Stimulated activated CD8-positive, alpha-beta memory T cell treated with anti-CD3 and anti-CD28 coated beads, Interleukin-12 subunit alpha, Interleukin-12 subunit beta, amount 100 ng/mL, for 24 hours (primary cell): ENCODE data around the gene EXOC6B.

Source experiments
- DNase-seq: peaks from one replicate; pipeline ENCODE4 v3.0.0-alpha.2; 2020; ENCODE audit errors: extremely low read depth

Gene EXOC6B

GRCh38 chr2:72211777-72212485 lies 613.9 kb downstream of the EXOC6B start:
- DNase-seq: no peak

DNA sequence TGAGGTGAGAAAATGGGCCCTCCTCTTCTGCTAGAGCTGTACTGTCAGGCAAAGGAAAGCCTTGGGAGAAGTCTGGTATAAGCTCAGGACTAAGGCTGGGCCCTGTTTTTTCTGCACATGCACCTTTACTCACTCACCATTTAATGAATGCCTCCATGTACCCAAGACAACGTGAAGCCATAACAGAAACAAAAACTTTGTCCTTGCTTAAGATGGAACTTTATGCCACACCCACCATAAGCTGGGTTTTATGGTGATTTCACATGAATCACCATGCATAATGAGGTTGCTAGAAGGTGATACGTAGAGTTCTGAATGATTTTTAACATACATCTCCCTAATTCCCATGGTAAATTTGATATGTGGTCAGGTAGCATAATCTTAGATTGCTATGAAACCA lies 614.5 kb downstream of the EXOC6B start:
- DNase-seq: no peak

DNA sequence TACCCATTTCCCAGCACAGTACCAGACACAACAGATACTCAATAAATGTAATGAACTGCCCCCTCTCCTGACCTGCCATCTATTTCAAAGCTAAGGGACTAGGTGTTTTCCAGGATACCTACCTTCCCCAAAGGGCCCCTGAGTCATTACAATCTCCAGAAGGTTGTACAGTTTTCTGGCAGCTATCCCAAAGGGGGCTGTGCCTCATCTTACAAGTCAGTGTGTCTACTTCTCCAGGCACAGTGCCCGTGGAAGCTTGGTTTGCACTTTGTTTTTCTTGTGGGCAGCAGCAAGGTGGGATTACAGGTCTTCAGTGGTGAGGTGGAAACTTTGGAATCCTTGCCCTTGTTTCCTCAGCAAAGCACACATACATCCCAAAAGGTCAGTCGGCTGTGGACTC lies 615.4 kb downstream of the EXOC6B start:
- DNase-seq: no peak

GRCh38 chr2:72208225-72208624 lies 617.6 kb downstream of the EXOC6B start:
- DNase-seq: no peak

GRCh38 chr2:72207334-72207733 lies 618.5 kb downstream of the EXOC6B start:
- DNase-seq: no peak

- DNase-seq: no peak
Measured at GRCh38 chr2:72205504-72205881, 620.3 kb downstream of the EXOC6B start.

DNA sequence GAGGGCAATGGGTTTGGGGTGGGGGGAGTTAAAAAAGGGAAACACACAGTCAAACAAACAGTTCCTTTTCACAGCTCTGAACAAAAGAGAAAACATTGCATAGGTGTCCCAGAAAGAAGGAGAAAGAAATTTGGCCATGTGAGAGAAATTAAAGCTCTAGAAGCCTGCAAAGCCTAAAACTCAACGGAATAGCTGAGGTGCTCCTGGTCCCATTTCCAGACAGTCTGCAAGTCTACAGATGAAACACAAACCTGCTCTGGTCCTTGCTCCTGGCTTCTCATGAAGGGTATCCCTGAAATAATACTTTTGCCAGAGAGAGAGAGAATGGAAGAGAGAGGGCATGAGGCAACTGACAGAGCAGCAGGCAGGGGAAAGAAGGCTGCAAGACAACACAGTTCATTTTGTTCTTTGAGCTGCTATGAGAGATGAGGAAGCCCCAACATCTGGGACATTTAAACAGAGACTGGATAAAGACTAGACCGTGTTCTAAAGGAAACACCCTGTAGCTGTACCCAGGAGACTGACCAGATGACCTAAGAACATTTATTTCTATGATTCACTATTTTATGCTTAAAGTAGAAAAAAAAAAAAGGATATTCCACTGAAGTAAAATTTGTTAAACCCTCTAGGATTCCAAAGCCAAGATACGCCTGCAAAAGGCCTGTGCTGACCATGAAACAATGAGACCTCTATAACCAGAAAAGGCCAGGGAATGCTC lies 620.9 kb downstream of the EXOC6B start:
- no peak for DNase-seq

- DNase-seq: no peak
Measured at GRCh38 chr2:72204156-72204785, 621.6 kb downstream of the EXOC6B start.

DNA sequence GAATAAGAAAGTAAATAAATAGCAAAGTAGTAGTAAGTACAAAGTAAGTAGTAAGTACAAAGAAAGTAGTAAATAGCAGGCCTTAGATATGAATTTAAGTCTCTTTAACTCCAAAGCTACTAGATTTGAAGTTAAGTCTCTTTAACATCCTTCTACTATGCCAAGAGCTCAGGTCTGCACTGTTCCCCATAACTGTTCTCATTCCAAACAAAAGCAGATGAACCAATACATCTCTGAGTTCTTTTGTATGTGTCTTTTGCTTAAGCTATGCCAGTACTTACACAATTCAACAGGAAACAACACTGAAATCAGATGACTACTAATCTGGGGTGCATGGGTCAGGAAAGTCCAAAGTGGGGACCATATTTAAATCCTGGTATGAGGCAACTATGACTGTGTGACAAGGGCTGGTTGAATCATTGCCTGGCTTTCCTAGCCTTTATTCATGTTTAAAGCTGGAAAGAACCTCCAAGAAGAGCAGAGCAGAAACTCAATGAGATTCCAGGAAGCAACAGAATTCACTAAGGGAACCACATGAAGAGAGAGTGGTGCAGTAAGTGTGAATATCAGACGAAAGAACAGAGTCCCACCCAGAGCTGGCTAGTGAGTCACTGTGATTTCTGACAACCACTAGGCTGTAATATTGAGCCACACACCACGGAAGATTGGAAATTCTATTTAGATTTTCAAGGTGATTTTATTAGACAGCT lies 627.1 kb downstream of the EXOC6B start:
- DNase-seq: no peak

DNA sequence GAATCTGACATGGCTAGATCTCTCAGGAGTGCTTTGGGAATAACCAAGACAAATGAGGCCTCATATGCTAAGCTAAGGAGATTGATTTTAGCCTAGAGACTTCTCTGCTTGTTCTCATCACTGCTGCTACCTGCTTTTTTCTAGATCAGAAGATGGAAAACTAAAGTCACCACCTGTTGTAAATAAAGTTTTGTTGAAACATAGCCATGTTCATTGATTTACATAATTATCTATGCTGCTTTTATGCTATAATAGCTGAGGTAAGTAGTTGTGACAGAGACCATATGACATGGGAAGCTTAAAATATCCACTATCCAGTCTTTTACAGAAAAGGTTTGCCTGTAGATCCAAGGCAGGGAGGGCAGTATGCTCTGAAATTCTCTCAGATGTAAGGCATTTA lies 632.1 kb downstream of the EXOC6B start:
- DNase-seq: no peak

GRCh38 chr2:72191441-72191840 lies 634.4 kb downstream of the EXOC6B start:
- no peak for DNase-seq

GRCh38 chr2:72185206-72185605 lies 640.6 kb downstream of the EXOC6B start:
- DNase-seq: no peak

DNA sequence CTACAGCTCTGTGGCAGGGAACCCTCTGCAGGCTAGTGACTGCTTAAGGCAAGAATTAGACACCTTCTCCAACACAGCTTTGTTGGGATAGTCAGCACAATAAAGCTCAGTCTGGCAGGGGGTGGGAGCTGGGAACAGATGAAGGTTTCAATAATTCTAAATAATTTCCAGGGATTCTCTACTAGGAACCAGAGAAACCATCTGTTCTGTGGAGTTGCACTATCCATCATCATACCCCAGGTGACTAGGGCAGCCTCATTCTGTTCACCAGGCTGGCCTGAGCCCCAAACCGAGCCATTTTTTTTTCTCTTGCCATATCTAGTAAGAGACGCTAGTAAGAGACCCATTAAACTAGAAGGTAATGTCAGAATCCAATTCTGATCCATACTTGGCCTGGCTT lies 642.4 kb downstream of the EXOC6B start:
- no peak for DNase-seq

- no peak for DNase-seq
Measured at GRCh38 chr2:72183016-72183415, 642.8 kb downstream of the EXOC6B start.

DNA sequence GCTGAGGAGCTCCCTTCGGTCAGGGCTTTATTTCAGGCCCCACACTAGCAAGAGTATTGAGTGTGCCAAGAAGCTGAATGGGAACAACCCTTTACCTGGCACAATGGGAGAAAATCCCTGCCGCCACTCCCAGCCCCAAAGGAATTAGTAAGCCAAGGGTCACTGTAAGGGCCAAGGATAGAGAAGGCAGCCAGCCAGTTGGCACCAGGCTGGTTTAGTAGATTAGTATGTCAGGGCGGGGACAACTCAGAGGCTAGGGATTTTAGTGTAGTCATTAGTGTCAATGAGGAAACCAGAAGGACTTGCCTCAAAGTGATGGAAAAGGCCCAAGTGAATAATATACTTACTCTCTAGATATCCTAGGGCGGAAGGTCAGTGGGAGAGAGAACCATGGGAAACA lies 643.3 kb downstream of the EXOC6B start:
- no peak for DNase-seq

GRCh38 chr2:72181616-72182015 lies 644.2 kb downstream of the EXOC6B start:
- DNase-seq: no peak

DNA sequence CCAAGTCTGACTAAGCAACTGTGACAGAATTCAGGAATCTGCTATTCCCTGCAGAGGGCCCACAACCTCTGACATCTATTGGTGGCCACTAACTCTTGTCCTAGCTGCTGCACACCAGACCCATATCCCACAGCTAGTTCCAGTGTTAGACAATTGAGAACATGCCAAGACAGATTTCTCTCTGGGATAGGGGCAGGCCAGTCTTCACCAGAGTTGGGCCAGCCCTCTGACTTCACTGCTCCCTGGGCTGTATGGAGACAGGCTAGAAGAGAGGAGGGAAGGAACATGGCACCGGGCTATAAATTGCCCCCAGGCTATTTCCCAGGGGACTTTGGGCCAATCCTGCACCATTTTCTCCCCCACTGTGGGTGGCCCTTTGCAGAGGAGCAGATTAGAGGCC lies 645.5 kb downstream of the EXOC6B start:
- no peak for DNase-seq

DNA sequence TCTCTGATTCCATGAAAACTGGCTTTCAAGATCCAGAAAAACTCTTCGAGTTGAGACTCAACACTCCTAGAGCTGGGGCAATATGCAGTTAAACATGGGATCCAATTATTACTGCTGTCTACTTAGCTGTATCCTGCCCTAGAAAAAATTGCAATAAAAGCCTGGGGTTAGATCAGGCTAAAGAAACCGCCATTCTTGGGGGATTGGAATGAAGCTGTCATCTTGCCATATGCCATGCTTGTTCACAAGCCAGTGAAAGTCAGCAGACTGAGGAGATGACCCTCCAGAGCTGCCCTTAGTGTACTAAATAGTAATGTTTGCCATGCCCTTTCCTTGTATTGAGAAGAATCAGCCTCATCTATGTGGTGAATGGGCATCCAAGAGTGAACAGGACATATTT lies 647.3 kb downstream of the EXOC6B start:
- DNase-seq: no peak

DNA sequence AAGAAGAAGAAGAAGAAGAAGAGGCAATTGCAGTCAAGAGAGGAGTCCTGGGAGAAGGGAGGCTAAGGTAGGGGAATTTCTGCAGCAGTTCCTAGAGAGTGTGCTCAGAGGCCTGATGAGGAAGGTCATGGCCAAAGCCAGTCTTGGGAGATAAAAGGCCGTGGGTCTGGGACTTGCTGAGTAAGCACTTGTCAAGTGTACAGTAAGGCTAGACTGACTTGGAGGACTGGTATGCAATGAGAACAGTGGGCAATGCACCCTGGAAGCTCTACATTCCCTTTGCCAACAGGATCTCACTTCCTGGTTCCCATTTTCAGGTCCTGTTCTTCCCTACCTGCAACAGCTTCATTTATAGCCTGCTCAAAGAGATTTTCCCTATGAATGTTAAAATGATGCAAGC lies 649.6 kb downstream of the EXOC6B start:
- no peak for DNase-seq

DNA sequence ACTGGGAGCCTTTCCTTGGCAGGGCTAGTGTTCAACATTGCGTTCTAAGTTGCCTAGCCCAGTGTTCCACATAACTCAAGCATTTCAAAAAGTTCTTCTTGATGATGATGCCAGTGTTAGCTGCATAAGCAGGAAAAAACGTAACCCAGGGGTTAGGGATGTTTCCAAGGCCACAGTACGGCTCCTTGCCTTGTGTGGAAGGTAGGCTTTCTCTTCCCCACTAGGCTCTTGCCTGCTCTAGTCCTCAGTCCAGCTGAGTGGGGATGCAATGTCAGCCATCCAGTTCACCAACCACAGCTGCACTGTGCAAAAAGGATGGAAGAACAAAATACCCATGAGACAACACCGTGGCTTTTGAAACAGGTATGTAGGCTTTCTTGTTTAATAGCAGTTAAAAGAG lies 650.2 kb downstream of the EXOC6B start:
- no peak for DNase-seq

- DNase-seq: no peak
Measured at GRCh38 chr2:72173640-72174321, 652.1 kb downstream of the EXOC6B start.

DNA sequence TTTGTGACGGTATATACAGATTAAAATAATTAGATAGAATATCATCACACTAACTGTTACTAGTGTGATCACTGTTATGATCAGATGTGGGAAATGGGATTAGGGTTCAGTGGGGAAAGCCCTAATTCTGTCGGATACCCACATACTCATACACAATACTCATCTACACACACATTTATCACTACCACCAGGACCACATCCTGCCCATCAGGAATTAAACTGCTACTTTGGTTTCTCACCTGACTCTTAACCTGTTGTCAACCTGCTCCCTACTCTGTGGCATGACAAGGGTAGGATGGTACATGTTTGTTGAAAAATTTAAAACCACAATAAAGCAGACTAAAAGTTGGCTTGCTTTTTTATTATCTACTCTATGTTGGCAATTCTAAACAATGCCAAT lies 653.4 kb downstream of the EXOC6B start:
- DNase-seq: no peak
